Activated CD4-positive, alpha-beta memory T cell treated with anti-CD3 and anti-CD28 coated beads, Interleukin-2, amount 10 ng/mL, durations not matched to agents 7 days and 5 days (primary cell): Measurements from ENCODE around the gene CEP112. TPM values are rescaled to one million over a fixed set of nuclear protein-coding genes. Genes with fewer than 3 reads are reported as not detected.
"Not testable (repeated sequence)": the region's sequence is repeated elsewhere in the genome, so short reads cannot be mapped to it uniquely, and the experiment has no call there.

ENCODE experiments used
- CTCF ChIA-PET: fragments of 350-600 bp; sonication (Branson Sonifier 250); formaldehyde crosslinking; loops from one replicate; lab custom pipeline; 2021; ENCODE audit warnings: antibody characterized with exemption, inconsistent platforms; lab: Charles Lee
- POLR2A ChIA-PET: fragments of 350-600 bp; sonication (Branson Sonifier 250); formaldehyde crosslinking; loops from one replicate; lab custom pipeline; 2021; ENCODE audit warnings: antibody characterized with exemption; lab: Charles Lee
- DNase-seq: peaks from one replicate; pipeline ENCODE4 v3.0.0-alpha.2; 2020
- H3K27ac Mint-ChIP-seq: one replicate; pipeline ENCODE4 v1.8.0; 2021; ENCODE audit warnings: mild to moderate bottlenecking, mixed read lengths
- H3K27me3 Mint-ChIP-seq: one replicate; pipeline ENCODE4 v1.8.0; 2021; ENCODE audit warnings: mixed read lengths
- H3K36me3 Mint-ChIP-seq: one replicate; pipeline ENCODE4 v1.8.0; 2021; ENCODE audit warnings: low read depth, mixed read lengths
- H3K4me1 Mint-ChIP-seq: one replicate; pipeline ENCODE4 v1.8.0; 2021; ENCODE audit warnings: mixed read lengths
- H3K4me3 Mint-ChIP-seq: one replicate; pipeline ENCODE4 v1.8.0; 2021; ENCODE audit warnings: mild to moderate bottlenecking, mixed read lengths
- H3K9me3 Mint-ChIP-seq: one replicate; pipeline ENCODE4 v1.8.0; 2021; ENCODE audit warnings: mixed read lengths
- total RNA-seq, 2 experiments: library from RNA; stranded (reverse); gene quantifications; one replicate each; pipeline ENCODE4 v1.2.3, GENCODE V29; 2021

Gene CEP112
- total RNA-seq, 2 experiments from 2014 or later = 4.5 to 4.6 TPM

DNA sequence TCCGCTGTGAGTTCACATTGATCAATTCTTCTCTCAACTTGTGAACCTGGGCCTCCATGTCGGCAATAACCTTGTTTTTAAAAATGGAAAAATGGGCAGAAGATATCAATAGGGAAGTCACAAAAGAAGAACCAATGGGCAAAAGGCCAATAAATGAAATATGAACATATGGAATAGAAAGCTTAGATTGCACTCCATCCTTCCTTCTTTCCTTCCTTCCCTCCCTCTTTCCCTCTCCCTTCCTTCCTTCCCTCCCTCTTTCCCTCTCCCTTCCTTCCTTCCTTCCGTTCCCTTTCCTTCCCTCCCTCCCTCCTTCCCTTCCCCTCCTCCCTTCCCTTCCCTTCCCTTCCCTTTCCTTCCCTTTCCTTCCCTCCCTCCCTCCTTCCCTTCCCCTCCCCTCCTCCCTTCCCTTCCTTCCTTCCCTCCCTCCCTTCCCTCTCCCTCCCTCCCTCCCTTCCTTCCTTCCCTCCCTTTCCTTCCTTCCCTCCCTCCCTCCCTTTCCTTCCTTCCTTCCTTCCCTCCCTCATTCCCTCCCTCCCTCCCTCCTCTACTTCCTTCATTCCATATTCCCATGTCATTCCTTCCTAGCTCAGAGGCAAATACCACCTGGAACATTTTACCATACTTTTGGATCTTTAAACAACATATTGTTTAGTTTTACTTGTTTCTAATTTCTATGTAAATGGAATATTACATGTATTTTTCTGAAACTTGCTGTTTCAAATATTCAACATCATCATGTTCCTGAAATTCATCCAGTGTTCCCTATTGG, 339.8 kb downstream of the CEP112 start:
- DNase-seq = no peak
- Mint-ChIP-seq H3K36me3 (no peaks in the 10 kb centered on the region), H3K4me3 (no peak overlapping the region), H3K4me1 (peaks cover 3% of the 10 kb centered on the region), H3K9me3 (no peaks in the 10 kb centered on the region), H3K27me3 (no peaks in the 10 kb centered on the region), H3K27ac (no peak overlapping the region)
- CTCF ChIA-PET = no interaction called here
- POLR2A ChIA-PET = no interaction called here

DNA sequence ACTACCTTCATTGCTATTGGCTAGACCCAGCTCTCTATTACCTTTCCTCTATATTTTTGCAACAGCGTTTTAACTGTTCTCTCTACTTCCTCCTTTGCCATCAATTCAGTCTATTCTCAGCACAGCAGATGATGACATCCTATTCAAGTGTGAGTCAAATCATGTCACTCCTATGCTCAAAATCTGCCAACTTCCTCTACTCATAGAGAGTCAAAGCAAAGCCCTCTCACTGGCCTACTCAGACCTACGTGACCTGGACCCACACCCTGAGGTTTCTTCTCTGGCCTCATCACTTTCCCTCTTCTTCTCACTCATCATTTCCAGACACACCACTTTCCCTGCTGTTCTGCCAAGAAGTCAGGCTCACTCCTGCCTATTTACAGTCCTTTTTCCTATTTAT, 341.4 kb downstream of the CEP112 start:
- CTCF ChIA-PET = no interaction called here
- peaks cover 1% of the 10 kb centered on the region for H3K27me3 Mint-ChIP-seq
- POLR2A ChIA-PET = no interaction called here
- peaks cover 3% of the 10 kb centered on the region for H3K4me1 Mint-ChIP-seq
- no peaks in the 10 kb centered on the region for H3K36me3 Mint-ChIP-seq
- no peak overlapping the region for H3K4me3 Mint-ChIP-seq
- H3K9me3 Mint-ChIP-seq = no peaks in the 10 kb centered on the region
- no peak overlapping the region for H3K27ac Mint-ChIP-seq
- DNase-seq = no peak

DNA sequence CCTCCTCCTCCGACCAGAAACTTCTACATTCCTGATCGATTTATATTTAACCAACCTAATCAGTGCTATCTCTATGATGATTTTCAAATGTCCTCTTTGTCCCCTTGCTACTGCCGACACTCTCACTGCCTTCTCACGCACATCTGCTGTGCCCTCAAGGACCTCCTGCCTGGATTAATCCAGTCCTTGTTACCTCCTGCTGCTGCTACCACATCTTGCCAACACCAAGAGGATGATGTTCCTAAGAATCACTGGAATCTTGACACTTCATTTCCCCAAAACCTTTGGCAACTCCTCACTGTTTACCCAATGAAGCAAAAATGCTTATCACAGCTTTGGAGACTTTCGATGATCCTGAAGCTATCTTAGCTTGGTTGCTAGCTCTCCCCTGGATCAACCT, 343.2 kb downstream of the CEP112 start:
- no peak overlapping the region for H3K27ac Mint-ChIP-seq
- peaks cover 1% of the 10 kb centered on the region for H3K27me3 Mint-ChIP-seq
- CTCF ChIA-PET = no interaction called here
- DNase-seq = no peak
- no peak overlapping the region for H3K4me3 Mint-ChIP-seq
- H3K36me3 Mint-ChIP-seq = no peaks in the 10 kb centered on the region
- POLR2A ChIA-PET = no interaction called here
- H3K9me3 Mint-ChIP-seq = no peaks in the 10 kb centered on the region
- H3K4me1 Mint-ChIP-seq = peaks cover 3% of the 10 kb centered on the region

DNA sequence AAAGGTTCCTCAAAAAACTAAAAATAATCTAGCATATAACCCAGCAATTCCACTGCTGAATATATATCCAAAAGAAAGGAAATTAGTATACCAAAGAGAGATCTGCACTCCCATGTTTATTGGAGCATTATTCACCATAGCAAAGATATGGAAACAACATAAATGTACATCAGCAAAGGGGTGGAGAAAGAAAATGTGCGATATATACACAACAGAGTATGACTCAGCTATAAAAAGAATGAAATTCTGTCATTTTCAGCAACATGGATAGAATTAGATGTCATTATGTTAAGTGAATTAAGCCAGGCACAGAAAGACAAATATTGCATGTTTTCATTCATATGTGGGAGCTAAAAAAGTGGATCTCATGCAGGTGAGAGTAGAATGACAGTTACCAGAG, 350.8 kb downstream of the CEP112 start:
- Mint-ChIP-seq H3K27me3 (peaks cover 8% of the 10 kb centered on the region), H3K4me1 (no peaks in the 10 kb centered on the region), H3K36me3 (no peaks in the 10 kb centered on the region), H3K9me3 (peaks cover 5% of the 10 kb centered on the region), H3K4me3 (no peak overlapping the region), H3K27ac (no peak overlapping the region)
- no peak for DNase-seq
- POLR2A ChIA-PET = no interaction called here
- CTCF ChIA-PET = no interaction called here

DNA sequence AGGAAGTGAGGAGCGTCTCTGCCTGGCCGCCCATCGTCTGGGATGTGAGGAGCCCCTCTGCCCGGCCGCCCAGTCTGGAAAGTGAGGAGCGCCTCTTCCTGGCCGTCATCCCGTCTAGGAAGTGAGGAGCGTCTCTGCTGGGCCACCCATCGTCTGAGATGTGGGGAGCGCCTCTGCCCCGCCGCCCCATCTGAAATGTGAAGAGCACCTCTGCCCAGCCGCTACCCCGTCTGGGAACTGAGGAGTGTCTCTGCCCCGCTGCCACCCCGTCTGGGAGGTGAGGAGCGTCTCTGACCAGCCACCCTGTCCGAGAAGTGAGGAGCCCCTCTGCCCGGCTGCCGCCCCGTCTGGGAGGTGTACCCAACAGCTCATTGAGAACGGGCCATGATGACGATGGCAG, 354.7 kb downstream of the CEP112 start:
- H3K27ac Mint-ChIP-seq, POLR2A ChIA-PET, H3K4me1 Mint-ChIP-seq, CTCF ChIA-PET, H3K27me3 Mint-ChIP-seq, H3K36me3 Mint-ChIP-seq, H3K4me3 Mint-ChIP-seq, DNase-seq: not testable (repeated sequence)
- peaks cover 24% of the 10 kb centered on the region for H3K9me3 Mint-ChIP-seq

DNA sequence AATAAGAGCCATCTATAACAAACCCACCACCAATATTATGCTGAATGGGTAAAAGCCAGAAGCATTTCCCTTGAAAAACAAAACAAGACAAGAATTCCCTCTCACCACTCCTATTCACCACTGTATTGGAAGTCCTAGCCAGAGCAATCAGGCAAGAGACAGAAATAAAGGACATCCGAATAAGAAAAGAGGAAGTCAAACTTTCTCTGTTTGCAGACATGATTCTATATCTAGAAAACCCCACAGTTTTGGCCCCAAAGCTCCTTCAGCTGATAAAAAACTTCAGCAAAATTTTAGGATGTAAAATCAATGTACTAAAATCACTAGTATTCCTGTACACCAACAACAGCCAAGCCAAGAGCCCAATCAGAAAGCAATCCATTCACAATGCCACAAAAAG, 358.7 kb downstream of the CEP112 start:
- H3K27me3 Mint-ChIP-seq = no peaks in the 10 kb centered on the region
- no peak overlapping the region for H3K4me3 Mint-ChIP-seq
- POLR2A ChIA-PET = no interaction called here
- CTCF ChIA-PET = no interaction called here
- H3K36me3 Mint-ChIP-seq = no peaks in the 10 kb centered on the region
- H3K9me3 Mint-ChIP-seq = peaks cover 31% of the 10 kb centered on the region
- H3K27ac Mint-ChIP-seq = no peak overlapping the region
- H3K4me1 Mint-ChIP-seq = no peaks in the 10 kb centered on the region
- no peak for DNase-seq

DNA sequence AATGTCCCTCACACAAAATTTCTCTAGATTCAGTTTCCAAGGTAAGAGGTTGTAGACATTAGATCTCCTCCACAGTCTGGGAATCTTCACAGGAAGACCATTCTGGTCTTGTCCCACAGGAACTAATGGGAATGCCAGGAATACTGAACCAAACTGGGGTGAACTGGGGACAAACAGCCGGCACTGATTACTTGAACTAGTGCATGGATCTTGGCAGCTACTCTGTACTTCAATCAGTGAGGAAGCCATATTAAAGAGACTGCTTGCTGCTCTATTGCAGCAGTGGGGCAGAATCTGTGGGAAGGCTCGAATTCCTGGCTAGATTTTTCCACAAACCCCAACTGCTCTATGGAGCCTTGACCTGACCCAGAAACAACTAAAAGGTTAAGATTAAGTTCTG, 361.6 kb downstream of the CEP112 start:
- H3K4me3 Mint-ChIP-seq = no peak overlapping the region
- H3K27ac Mint-ChIP-seq = no peak overlapping the region
- peaks cover 33% of the 10 kb centered on the region for H3K9me3 Mint-ChIP-seq
- POLR2A ChIA-PET = no interaction called here
- H3K36me3 Mint-ChIP-seq = no peaks in the 10 kb centered on the region
- CTCF ChIA-PET = no interaction called here
- no peak for DNase-seq
- H3K4me1 Mint-ChIP-seq = no peaks in the 10 kb centered on the region
- no peaks in the 10 kb centered on the region for H3K27me3 Mint-ChIP-seq

DNA sequence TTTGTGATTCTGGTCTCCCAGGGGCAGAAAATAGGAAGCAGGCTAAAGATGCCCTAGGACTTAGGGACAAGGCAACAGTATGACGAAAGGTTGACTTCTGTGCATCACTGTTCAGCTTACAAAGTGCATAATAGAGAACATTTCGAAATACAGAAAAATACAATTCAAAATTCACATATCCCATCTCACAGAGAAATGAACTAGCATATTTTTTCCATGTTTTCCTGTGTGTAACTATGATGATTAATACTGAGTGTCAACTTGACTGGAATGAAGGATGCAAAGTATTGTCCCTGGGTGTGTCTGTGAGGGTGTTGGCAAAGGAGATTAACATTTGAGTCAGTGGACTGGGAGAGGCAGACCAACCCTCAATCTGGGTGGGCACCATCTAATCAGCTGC, 365.4 kb downstream of the CEP112 start:
- H3K27ac Mint-ChIP-seq, DNase-seq, CTCF ChIA-PET, H3K9me3 Mint-ChIP-seq, POLR2A ChIA-PET, H3K27me3 Mint-ChIP-seq, H3K4me3 Mint-ChIP-seq, H3K4me1 Mint-ChIP-seq, H3K36me3 Mint-ChIP-seq: not testable (repeated sequence)

DNA sequence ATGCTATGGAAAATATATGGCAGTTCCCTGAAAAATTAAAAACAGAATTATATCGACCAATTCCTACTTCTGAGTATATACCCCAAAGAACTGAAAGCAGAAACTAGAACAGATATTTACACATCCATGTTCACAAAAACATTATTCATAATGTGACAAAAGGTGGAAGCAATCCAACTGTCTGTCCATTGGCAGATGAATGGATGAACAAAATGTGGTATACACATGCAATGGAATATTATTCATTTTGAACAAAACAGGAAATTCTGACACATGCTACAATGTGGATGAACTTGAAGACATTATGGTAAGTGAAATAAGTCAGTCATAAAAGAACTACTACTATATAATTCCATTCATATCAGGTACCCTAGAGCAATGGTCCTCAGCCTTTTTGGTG, 367.0 kb downstream of the CEP112 start:
- no peaks in the 10 kb centered on the region for H3K27me3 Mint-ChIP-seq

DNA sequence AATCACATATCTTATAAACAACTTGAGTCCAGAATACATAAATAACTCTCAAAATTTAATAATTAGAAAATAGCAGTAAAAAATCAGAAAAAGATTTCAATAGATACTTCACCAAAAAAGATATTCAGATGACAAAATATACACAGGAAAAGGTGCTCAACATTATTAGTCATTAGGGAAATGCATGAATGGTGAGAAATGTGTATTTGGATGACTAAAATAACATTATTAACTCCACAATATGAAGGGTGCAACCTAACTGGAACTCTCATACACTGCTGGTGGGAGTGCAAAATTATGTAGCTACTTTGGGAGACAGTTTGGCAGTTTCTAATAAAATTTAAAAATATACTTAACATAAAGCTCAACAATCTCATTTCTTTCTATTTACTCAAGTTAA, 368.2 kb downstream of the CEP112 start:
- Mint-ChIP-seq H3K4me3 (no peak overlapping the region), H3K4me1 (no peaks in the 10 kb centered on the region), H3K9me3 (peaks cover 2% of the 10 kb centered on the region), H3K36me3 (no peaks in the 10 kb centered on the region), H3K27me3 (no peaks in the 10 kb centered on the region), H3K27ac (no peak overlapping the region)
- DNase-seq = no peak
- CTCF ChIA-PET = no interaction called here
- POLR2A ChIA-PET = no interaction called here

More for the DNA sequence above, 367.0 kb downstream of the CEP112 start:
- no peaks in the 10 kb centered on the region for H3K4me1 Mint-ChIP-seq
- ChIA-PET POLR2A (no interaction called here), CTCF (no interaction called here)
- H3K36me3 Mint-ChIP-seq = no peaks in the 10 kb centered on the region
- no peak overlapping the region for H3K27ac Mint-ChIP-seq
- H3K9me3 Mint-ChIP-seq = peaks cover 2% of the 10 kb centered on the region
- no peak for DNase-seq
- no peak overlapping the region for H3K4me3 Mint-ChIP-seq

DNA sequence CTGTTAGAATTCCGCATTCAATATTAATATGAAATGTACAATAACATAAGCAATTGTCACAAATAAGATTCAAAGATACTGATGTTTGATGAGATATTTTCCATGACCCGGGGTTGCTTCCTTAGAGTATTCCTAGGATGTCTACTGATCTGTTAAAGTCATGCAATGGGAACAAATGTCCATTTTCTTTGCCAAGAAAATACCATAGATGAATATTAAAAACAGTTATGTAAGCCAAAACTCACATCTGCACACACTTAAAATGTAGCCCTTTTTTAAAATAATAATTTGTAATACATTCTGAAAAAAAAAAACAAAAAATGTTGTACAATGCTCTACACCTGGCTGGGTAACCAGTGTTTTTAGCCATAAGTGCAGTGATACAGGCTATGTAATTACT, 371.1 kb downstream of the CEP112 start:
- Mint-ChIP-seq H3K36me3 (no peaks in the 10 kb centered on the region), H3K9me3 (no peaks in the 10 kb centered on the region), H3K4me1 (no peaks in the 10 kb centered on the region), H3K4me3 (no peak overlapping the region), H3K27me3 (peaks cover 6% of the 10 kb centered on the region), H3K27ac (no peak overlapping the region)
- no peak for DNase-seq
- ChIA-PET POLR2A (no interaction called here), CTCF (no interaction called here)

DNA sequence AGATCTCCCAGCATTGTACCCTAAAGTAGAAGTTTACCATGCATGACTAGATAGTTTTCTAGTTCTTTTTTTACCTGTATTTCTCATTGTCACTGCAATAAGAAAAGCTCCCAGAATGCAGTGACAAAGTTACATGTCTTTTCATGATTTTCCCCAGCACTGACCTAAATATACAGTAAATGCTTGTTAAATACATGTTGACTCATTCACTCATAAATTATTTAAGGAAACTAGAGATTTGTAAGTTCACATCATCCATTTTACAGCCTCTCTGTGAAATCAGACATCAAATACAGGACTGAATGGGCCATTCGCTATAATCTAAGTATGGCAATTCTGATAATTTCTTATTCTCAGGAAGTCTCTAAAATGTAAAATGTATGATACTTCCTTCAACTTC, 371.6 kb downstream of the CEP112 start:
- H3K27ac Mint-ChIP-seq = no peak overlapping the region
- no peak for DNase-seq
- H3K9me3 Mint-ChIP-seq = no peaks in the 10 kb centered on the region
- peaks cover 9% of the 10 kb centered on the region for H3K27me3 Mint-ChIP-seq
- ChIA-PET POLR2A (no interaction called here), CTCF (no interaction called here)
- no peaks in the 10 kb centered on the region for H3K4me1 Mint-ChIP-seq
- no peak overlapping the region for H3K4me3 Mint-ChIP-seq
- no peaks in the 10 kb centered on the region for H3K36me3 Mint-ChIP-seq

DNA sequence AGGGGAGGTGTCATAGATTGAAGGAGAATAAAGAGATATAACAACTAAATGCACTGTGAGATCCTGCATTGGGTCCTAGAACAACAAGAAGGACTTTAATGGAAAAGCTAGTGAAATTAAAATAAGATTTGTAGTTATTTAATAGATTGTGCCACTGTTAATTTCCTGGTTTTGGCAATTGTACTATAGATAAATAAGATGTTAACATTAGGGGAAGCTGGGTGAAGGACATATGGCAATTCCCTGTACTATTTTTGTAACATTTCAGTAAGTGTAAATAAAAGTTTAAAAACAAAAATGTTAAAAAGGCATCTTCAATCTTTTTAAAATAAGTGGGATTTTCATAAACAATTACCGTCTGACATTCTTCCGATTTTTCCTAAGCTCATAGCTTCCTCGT, 372.1 kb downstream of the CEP112 start:
- Mint-ChIP-seq H3K27me3 (peaks cover 12% of the 10 kb centered on the region), H3K27ac (no peak overlapping the region), H3K4me3 (no peak overlapping the region), H3K36me3 (no peaks in the 10 kb centered on the region), H3K9me3 (no peaks in the 10 kb centered on the region), H3K4me1 (no peaks in the 10 kb centered on the region)
- no peak for DNase-seq
- POLR2A ChIA-PET = no interaction called here
- CTCF ChIA-PET = no interaction called here

DNA sequence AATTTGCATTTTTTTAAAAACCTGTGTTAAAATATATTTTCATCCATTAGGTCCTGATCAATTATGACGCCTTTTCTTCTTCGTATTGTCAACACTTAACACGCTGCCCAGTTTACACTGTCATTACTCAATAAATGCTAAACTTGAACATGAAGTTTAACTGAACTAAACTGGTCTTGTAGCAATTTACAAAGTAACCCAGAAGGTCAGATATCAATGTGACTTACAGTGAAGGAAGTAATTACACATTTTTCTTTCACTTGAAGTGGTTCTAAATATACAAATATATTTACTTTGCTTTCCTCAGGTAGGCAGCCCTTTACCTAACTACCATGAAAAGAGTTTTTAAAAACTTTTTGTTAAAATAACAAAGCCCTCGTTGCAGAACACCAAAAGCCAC, 374.0 kb downstream of the CEP112 start:
- H3K9me3 Mint-ChIP-seq = no peaks in the 10 kb centered on the region
- no peak for DNase-seq
- no peaks in the 10 kb centered on the region for H3K4me1 Mint-ChIP-seq
- H3K27ac Mint-ChIP-seq = no peak overlapping the region
- POLR2A ChIA-PET = no interaction called here
- CTCF ChIA-PET = interaction anchor here (0.6 kb wide), 1 partner anchor 44 kb away, joined by 4 read pairs; no protein-coding TSS in a partner anchor
- H3K27me3 Mint-ChIP-seq = peaks cover 16% of the 10 kb centered on the region
- H3K36me3 Mint-ChIP-seq = no peaks in the 10 kb centered on the region
- H3K4me3 Mint-ChIP-seq = no peak overlapping the region
